GM23338 (cell line): ENCODE data around the gene SYNE4. TPM values are rescaled to one million over a fixed set of nuclear protein-coding genes. Genes with fewer than 3 reads are reported as not detected.

ENCODE experiments used
- ATAC-seq: fragments of 200-7000 bp; cut with Tn5 transposase; 3 replicates; pipeline ENCODE4 v1.9.1; 2020
- DNase-seq: peaks from one replicate; pipeline ENCODE4 v3.0.0-alpha.2; 2015; ENCODE audit warnings: low spot score
- H2AFZ ChIP-seq: fragments of 200-600 bp; sonication (generic); 2 replicates; pipeline ENCODE4 v1.8.0; 2016; ENCODE audit warnings: antibody characterized with exemption, mild to moderate bottlenecking, moderate library complexity
- H3F3A ChIP-seq: fragments of 200-600 bp; sonication (generic); replicated peaks from 2 replicates; pipeline ENCODE4 v1.8.0; 2017; ENCODE audit warnings: antibody characterized with exemption, mixed run types, low read depth
- H3K27ac ChIP-seq: fragments of 200-600 bp; sonication (generic); 2 replicates; pipeline ENCODE4 v1.6.1; 2016; ENCODE audit warnings: low read depth
- H3K27me3 ChIP-seq: fragments of 200-600 bp; sonication (generic); 2 replicates; pipeline ENCODE4 v1.8.0; 2016; ENCODE audit warnings: mild to moderate bottlenecking, mixed run types, moderate library complexity; ENCODE audit not compliant: insufficient read depth
- H3K36me3 ChIP-seq: fragments of 200-600 bp; sonication (generic); 2 replicates; pipeline ENCODE4 v1.8.0; 2016; ENCODE audit warnings: mild to moderate bottlenecking; ENCODE audit not compliant: insufficient read depth
- H3K4me1 ChIP-seq: fragments of 200-600 bp; sonication (generic); 2 replicates; pipeline ENCODE4 v1.8.0; 2016; ENCODE audit warnings: mild to moderate bottlenecking, moderate library complexity; ENCODE audit not compliant: insufficient read depth
- H3K4me2 ChIP-seq: fragments of 200-600 bp; sonication (generic); 2 replicates; pipeline ENCODE4 v1.7.1; 2017; ENCODE audit warnings: mixed run types
- H3K4me3 ChIP-seq: fragments of 200-600 bp; sonication (generic); 2 replicates; pipeline ENCODE4 v1.6.1; 2016; ENCODE audit warnings: mixed run types
- H3K79me2 ChIP-seq: fragments of 200-600 bp; sonication (generic); replicated peaks from 2 replicates; pipeline ENCODE4 v1.8.0; 2017; ENCODE audit warnings: mild to moderate bottlenecking; ENCODE audit not compliant: insufficient read depth
- H3K9me2 ChIP-seq: fragments of 200-600 bp; sonication (generic); 2 replicates; pipeline ENCODE4 v1.8.0; 2017; ENCODE audit not compliant: insufficient read depth
- H4K20me1 ChIP-seq: fragments of 200-600 bp; sonication (generic); replicated peaks from 2 replicates; pipeline ENCODE4 v1.8.0; 2017; ENCODE audit warnings: mild to moderate bottlenecking; ENCODE audit not compliant: insufficient read depth
- H3K27ac Mint-ChIP-seq: 2 replicates; pipeline ENCODE4 v1.8.0; 2020; ENCODE audit warnings: inconsistent platforms, mild to moderate bottlenecking, moderate library complexity, mixed read lengths
- H3K27me3 Mint-ChIP-seq: 3 replicates; pipeline ENCODE4 v1.8.0; 2022; ENCODE audit warnings: low read depth, mild to moderate bottlenecking, moderate library complexity, mixed read lengths, inconsistent platforms; ENCODE audit not compliant: insufficient read depth, poor library complexity
- H3K36me3 Mint-ChIP-seq: 3 replicates; pipeline ENCODE4 v1.8.0; 2021; ENCODE audit warnings: low read depth, mild to moderate bottlenecking, inconsistent platforms, moderate library complexity, mixed read lengths
- H3K4me1 Mint-ChIP-seq: 3 replicates; pipeline ENCODE4 v1.8.0; 2020; ENCODE audit warnings: mild to moderate bottlenecking, inconsistent platforms, mixed read lengths
- H3K4me3 Mint-ChIP-seq: 3 replicates; pipeline ENCODE4 v1.8.0; 2021; ENCODE audit warnings: moderate library complexity, mild to moderate bottlenecking, inconsistent platforms, mixed read lengths
- H3K9me3 Mint-ChIP-seq: 3 replicates; pipeline ENCODE4 v1.8.0; 2020; ENCODE audit warnings: moderate library complexity, mild to moderate bottlenecking, inconsistent platforms, mixed read lengths
- CREB1 ChIP-seq: fragments of 250-450 bp; sonication (Bioruptor Pico); IDR thresholded peaks from 2 replicates; pipeline ENCODE4 v1.5.0; 2020; ENCODE audit warnings: low read depth, mild to moderate bottlenecking, moderate library complexity
- NANOG ChIP-seq: IDR thresholded peaks from 2 replicates; pipeline ENCODE4 v1.6.1; 2016; ENCODE audit warnings: antibody characterized with exemption, borderline replicate concordance
- POLR2AphosphoS5 ChIP-seq: IDR thresholded peaks from 2 replicates; pipeline ENCODE4 v1.6.1; 2016; ENCODE audit warnings: antibody characterized with exemption, low read depth
- polyA plus RNA-seq: library from polyadenylated mRNA; unstranded; fragments of >200 nt; fragmentation: Nextera tagmentation; extraction: Ambion mirVana; gene quantifications from 2 replicates; pipeline ENCODE4 v1.2.1, GENCODE V29; 2016
- total RNA-seq: library from RNA; depleted of rRNA; stranded (reverse); fragments of >200 nt; shearing (Covaris generic); gene quantifications from 2 replicates; pipeline ENCODE4 v1.2.3, GENCODE V29; 2014
- TF ChIP-seq, protein P1 (sequence below): IDR thresholded peaks from one replicate; pipeline ENCODE4 v1.6.1; 2018; ENCODE audit warnings: antibody characterized with exemption; ENCODE audit not compliant: unreplicated experiment
- TF ChIP-seq, protein P2 (sequence below), 2 experiments: fragments of 200-600 bp in 1 of 2; sonication (generic) in 1 of 2; conservative IDR thresholded peaks; 2 replicates each; pipeline versions ENCODE4 v1.5.1 to v1.6.1; 2016 to 2017; ENCODE audit warnings: antibody characterized with exemption in 2 of 2, low read depth in 2 of 2, mild to moderate bottlenecking in 2 of 2, moderate library complexity in 1 of 2
- TF ChIP-seq, protein P3 (sequence below): fragments of 250-450 bp; sonication (Bioruptor Pico); IDR thresholded peaks from 2 replicates; pipeline ENCODE4 v1.5.0; 2020; ENCODE audit warnings: mild to moderate bottlenecking, moderate library complexity

The SYNE4 gene
- total and polyA plus RNA-seq, 2 experiments from 2014 or later: 26.1 to 49.8 TPM

DNA sequence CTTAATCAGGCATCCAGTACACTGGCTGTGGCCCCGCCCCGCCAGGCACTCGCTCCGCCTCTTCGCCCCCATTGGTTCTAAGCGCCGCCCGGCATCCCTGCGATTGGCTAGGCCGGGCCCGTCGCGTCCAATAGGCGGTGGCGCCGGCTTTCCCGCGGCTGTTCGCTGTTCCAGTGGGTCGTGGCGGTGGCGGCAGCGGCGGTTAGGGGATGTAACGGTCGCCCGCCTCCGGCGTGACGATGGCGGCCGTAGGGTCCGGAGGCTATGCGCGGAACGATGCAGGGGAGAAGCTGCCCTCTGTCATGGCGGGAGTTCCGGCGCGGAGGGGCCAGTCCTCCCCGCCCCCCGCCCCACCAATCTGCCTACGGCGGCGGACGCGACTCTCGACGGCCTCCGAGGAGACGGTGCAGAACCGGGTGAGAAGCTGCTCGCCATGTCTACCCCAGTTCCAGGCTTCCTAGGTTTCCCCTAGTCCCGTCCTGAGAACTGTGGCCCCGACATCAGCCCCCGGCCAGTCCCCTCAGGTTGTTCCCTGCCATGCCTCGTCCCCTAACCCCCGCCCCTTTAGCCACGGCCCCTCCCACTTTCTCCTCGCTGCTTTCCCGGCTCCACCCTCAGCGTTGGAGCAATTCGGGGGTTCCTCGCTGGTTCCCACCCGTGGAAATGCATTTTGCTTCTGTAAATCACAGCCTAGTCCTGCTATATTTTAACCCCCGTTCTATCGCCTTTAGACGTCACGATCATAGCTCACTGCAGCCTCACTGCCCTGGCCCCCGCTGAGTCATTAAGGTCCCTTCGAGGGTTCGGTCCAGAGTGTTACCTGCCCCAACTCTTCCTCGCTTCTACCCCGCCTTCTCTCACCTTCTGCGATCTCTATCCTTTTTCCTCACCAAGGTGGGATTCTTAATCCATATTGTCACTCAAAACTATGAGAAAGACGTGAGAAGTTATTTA, 46.4 kb upstream of the SYNE4 start, which contains the start of gene WDR62:
Gene WDR62 (plus strand): TSS at position 165 of the 954 bp plus-strand sequence. CDS start 75 bp downstream, at position 240.
- Histone ChIP-seq H4K20me1 (peaks cover 37% of the 10 kb centered on the region), H3K27me3 (no peaks in the 10 kb centered on the region), H3K36me3 (peaks cover 11% of the 10 kb centered on the region; the same call in 1 of the 2 replicates), H3K9me2 (no peaks in the 10 kb centered on the region), H3K27ac (peak within 1 kb of the TSS; percentile 79), H3K79me2 (peaks cover 45% of the 10 kb centered on the region), H3K4me3 (peak within 1 kb of the TSS; percentile 94), H3K4me1 (peaks cover 23% of the 10 kb centered on the region; the same call in 1 of the 2 replicates), H2AFZ (peak within 1 kb of the TSS; percentile 50), H3K4me2 (peak within 1 kb of the TSS; percentile 99), H3F3A (0 out of 2 replicates have a peak, but pooled peaks cover 17% of the 10 kb centered on the region)
- Mint-ChIP-seq H3K36me3 (peaks cover 18% of the 10 kb centered on the region), H3K9me3 (no peaks in the 10 kb centered on the region; the same call in 2 of the 3 replicates), H3K4me3 (peak within 1 kb of the TSS; percentile 93), H3K27me3 (peaks cover 15% of the 10 kb centered on the region), H3K4me1 (peaks cover 25% of the 10 kb centered on the region), H3K27ac (peak within 1 kb of the TSS; percentile 99)
- peak; percentile 64 for TF ChIP-seq POLR2AphosphoS5
- TF ChIP-seq, protein P1, sequence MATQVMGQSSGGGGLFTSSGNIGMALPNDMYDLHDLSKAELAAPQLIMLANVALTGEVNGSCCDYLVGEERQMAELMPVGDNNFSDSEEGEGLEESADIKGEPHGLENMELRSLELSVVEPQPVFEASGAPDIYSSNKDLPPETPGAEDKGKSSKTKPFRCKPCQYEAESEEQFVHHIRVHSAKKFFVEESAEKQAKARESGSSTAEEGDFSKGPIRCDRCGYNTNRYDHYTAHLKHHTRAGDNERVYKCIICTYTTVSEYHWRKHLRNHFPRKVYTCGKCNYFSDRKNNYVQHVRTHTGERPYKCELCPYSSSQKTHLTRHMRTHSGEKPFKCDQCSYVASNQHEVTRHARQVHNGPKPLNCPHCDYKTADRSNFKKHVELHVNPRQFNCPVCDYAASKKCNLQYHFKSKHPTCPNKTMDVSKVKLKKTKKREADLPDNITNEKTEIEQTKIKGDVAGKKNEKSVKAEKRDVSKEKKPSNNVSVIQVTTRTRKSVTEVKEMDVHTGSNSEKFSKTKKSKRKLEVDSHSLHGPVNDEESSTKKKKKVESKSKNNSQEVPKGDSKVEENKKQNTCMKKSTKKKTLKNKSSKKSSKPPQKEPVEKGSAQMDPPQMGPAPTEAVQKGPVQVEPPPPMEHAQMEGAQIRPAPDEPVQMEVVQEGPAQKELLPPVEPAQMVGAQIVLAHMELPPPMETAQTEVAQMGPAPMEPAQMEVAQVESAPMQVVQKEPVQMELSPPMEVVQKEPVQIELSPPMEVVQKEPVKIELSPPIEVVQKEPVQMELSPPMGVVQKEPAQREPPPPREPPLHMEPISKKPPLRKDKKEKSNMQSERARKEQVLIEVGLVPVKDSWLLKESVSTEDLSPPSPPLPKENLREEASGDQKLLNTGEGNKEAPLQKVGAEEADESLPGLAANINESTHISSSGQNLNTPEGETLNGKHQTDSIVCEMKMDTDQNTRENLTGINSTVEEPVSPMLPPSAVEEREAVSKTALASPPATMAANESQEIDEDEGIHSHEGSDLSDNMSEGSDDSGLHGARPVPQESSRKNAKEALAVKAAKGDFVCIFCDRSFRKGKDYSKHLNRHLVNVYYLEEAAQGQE: peak; percentile 20
- no peak for TF ChIP-seq NANOG
- ATAC-seq (peak; percentile 78), DNase-seq (peak; percentile 96)

DNA sequence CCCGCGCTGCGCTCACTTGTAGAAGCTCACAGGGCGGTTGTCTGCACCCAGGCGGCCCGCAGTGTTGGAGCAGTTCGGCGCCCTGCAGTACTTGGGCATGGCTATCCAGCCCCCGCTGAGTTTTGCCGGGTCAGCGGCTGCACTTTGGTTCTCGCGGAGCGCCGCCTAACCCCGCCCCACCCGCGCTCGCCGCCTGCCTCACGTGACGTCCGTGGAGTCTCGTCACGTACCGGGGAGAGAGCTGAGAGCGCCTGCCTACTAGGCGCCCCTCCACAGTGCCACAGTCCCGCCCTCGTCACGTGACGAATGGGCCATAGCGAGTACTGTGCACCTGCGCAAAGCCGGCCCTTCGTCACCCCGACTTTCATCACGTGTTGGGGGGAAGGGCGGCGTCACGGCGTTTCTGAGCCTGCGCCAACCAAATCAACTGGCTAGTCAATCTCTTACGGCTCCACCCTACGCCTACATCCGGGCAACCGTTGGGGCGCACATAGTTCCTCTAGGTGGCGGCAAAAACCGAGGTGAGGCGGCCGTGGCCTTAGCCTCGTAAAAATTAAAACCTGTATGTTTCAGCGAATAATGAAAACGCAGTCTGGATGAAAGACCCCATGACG, 45.6 kb upstream of the SYNE4 start, which contains the start of gene THAP8:
Gene THAP8 (minus strand): TSS at position 167 of the 614 bp plus-strand sequence. CDS start 68 bp downstream, at position 99.
- H3K9me3 Mint-ChIP-seq: no peaks in the 10 kb centered on the region; the same call in 2 of the 3 replicates
- H3K4me3 ChIP-seq: peak within 1 kb of the TSS; percentile 94
- H3K27me3 ChIP-seq: no peaks in the 10 kb centered on the region
- 0 out of 2 replicates have a peak, but pooled peaks cover 13% of the 10 kb centered on the region for H3F3A ChIP-seq
- H3K27ac Mint-ChIP-seq: peak within 1 kb of the TSS; percentile 99
- peak within 1 kb of the TSS; percentile 99 for H3K4me2 ChIP-seq
- H3K27me3 Mint-ChIP-seq: peaks cover 15% of the 10 kb centered on the region
- H3K4me1 ChIP-seq: peaks cover 23% of the 10 kb centered on the region; the same call in 1 of the 2 replicates
- no peaks in the 10 kb centered on the region for H3K9me2 ChIP-seq
- H3K4me1 Mint-ChIP-seq: peaks cover 25% of the 10 kb centered on the region
- ATAC-seq (peak; percentile 81), DNase-seq (peak; percentile 99)
- H3K4me3 Mint-ChIP-seq: peak within 1 kb of the TSS; percentile 93
- H3K27ac ChIP-seq: peak within 1 kb of the TSS; percentile 79
- peak; percentile 94 for TF ChIP-seq POLR2AphosphoS5
- TF ChIP-seq, protein P2, sequence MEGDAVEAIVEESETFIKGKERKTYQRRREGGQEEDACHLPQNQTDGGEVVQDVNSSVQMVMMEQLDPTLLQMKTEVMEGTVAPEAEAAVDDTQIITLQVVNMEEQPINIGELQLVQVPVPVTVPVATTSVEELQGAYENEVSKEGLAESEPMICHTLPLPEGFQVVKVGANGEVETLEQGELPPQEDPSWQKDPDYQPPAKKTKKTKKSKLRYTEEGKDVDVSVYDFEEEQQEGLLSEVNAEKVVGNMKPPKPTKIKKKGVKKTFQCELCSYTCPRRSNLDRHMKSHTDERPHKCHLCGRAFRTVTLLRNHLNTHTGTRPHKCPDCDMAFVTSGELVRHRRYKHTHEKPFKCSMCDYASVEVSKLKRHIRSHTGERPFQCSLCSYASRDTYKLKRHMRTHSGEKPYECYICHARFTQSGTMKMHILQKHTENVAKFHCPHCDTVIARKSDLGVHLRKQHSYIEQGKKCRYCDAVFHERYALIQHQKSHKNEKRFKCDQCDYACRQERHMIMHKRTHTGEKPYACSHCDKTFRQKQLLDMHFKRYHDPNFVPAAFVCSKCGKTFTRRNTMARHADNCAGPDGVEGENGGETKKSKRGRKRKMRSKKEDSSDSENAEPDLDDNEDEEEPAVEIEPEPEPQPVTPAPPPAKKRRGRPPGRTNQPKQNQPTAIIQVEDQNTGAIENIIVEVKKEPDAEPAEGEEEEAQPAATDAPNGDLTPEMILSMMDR (conservative IDR thresholded peaks at IDR 0.05; ENCODE audit: low read depth in 2 of 2): peak; percentile 11 to 32; a peak in 2 of 4 replicates
- TF ChIP-seq, protein P3, sequence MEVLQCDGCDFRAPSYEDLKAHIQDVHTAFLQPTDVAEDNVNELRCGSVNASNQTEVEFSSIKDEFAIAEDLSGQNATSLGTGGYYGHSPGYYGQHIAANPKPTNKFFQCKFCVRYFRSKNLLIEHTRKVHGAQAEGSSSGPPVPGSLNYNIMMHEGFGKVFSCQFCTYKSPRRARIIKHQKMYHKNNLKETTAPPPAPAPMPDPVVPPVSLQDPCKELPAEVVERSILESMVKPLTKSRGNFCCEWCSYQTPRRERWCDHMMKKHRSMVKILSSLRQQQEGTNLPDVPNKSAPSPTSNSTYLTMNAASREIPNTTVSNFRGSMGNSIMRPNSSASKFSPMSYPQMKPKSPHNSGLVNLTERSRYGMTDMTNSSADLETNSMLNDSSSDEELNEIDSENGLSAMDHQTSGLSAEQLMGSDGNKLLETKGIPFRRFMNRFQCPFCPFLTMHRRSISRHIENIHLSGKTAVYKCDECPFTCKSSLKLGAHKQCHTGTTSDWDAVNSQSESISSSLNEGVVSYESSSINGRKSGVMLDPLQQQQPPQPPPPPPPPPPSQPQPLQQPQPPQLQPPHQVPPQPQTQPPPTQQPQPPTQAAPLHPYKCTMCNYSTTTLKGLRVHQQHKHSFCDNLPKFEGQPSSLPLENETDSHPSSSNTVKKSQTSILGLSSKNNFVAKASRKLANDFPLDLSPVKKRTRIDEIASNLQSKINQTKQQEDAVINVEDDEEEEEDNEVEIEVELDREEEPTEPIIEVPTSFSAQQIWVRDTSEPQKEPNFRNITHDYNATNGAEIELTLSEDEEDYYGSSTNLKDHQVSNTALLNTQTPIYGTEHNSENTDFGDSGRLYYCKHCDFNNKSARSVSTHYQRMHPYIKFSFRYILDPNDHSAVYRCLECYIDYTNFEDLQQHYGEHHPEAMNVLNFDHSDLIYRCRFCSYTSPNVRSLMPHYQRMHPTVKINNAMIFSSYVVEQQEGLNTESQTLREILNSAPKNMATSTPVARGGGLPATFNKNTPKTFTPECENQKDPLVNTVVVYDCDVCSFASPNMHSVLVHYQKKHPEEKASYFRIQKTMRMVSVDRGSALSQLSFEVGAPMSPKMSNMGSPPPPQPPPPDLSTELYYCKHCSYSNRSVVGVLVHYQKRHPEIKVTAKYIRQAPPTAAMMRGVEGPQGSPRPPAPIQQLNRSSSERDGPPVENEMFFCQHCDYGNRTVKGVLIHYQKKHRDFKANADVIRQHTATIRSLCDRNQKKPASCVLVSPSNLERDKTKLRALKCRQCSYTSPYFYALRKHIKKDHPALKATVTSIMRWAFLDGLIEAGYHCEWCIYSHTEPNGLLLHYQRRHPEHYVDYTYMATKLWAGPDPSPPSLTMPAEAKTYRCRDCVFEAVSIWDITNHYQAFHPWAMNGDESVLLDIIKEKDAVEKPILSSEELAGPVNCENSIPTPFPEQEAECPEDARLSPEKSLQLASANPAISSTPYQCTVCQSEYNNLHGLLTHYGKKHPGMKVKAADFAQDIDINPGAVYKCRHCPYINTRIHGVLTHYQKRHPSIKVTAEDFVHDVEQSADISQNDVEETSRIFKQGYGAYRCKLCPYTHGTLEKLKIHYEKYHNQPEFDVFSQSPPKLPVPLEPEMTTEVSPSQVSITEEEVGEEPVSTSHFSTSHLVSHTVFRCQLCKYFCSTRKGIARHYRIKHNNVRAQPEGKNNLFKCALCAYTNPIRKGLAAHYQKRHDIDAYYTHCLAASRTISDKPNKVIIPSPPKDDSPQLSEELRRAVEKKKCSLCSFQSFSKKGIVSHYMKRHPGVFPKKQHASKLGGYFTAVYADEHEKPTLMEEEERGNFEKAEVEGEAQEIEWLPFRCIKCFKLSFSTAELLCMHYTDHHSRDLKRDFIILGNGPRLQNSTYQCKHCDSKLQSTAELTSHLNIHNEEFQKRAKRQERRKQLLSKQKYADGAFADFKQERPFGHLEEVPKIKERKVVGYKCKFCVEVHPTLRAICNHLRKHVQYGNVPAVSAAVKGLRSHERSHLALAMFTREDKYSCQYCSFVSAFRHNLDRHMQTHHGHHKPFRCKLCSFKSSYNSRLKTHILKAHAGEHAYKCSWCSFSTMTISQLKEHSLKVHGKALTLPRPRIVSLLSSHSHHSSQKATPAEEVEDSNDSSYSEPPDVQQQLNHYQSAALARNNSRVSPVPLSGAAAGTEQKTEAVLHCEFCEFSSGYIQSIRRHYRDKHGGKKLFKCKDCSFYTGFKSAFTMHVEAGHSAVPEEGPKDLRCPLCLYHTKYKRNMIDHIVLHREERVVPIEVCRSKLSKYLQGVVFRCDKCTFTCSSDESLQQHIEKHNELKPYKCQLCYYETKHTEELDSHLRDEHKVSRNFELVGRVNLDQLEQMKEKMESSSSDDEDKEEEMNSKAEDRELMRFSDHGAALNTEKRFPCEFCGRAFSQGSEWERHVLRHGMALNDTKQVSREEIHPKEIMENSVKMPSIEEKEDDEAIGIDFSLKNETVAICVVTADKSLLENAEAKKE (CRISPR knock-in tag): no peak
- peak; percentile 89 for TF ChIP-seq CREB1 (CRISPR knock-in tag)
- H3K36me3 Mint-ChIP-seq: peaks cover 11% of the 10 kb centered on the region
- peaks cover 4% of the 10 kb centered on the region; the same call in 1 of the 2 replicates for H3K36me3 ChIP-seq
- peak within 1 kb of the TSS; percentile 50 for H2AFZ ChIP-seq
- peaks cover 45% of the 10 kb centered on the region for H3K79me2 ChIP-seq
- H4K20me1 ChIP-seq: peaks cover 31% of the 10 kb centered on the region
